GM21619 (cell line): ENCODE results near the gene PIK3R6.

Experiments
- ATAC-seq: cut with Tn5 transposase; IDR thresholded peaks from one replicate; pipeline ENCODE4 v1.9.1; 2021; ENCODE audit not compliant: unreplicated experiment

PIK3R6 gene

DNA sequence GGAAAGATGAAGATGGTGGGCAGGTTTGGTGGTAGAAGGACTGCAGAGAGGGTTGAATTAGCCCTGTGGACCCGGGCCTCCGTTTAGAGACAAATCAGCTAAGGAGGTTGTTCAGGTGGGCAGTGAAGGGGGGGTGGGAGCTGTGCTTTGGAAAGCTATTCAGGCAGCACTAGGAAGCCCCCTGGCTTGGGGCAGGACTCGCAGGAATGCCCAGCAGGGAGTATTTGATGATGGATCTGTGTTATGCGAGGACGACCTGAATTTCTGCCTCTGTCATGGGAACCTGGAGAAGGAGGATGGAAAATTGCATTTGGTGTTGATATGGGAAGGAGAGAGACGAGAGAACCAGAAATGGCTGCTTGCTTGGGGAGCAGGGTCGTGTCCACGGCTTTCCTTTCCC, 112.6 kb downstream of the PIK3R6 start:
- ATAC-seq: no peak

DNA sequence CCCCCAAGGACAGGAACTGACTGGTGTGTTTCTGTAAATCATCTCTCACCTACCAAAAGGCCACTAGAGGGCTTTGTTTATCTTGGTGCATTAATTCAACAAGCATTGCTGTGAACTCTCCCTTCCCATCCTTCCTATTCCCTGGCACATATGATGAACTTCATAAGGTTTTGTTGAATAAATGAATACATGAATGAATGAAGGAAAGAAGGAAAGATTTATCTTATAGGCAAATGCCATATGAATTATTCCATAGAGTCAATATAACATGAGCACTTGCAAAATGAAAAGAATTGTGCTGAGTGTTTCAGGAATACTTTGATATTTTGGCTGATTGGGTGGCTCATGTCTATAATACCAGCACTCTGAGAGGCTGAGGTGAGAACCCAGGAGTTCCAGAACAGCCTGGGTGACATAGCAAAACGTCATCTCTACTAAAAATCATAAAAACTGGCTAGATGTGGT, 113.5 kb downstream of the PIK3R6 start:
- ATAC-seq: no peak

GRCh38 chr17:8753136-8753975, 114.1 kb downstream of the PIK3R6 start:
- no peak for ATAC-seq
